DMS79 (cell line): ENCODE measurements around the gene C1orf226.

ENCODE experiments used
- DNase-seq: peaks from one replicate; lab custom pipeline; 2025; lab: John Stamatoyannopoulos, UW

C1orf226 gene

GRCh38 chr1:162384601-162385279 lies 3.2 kb downstream of the C1orf226 start:
- DNase-seq, result no peak

GRCh38 chr1:162385280-162385623 lies 3.7 kb downstream of the C1orf226 start:
- no peak for DNase-seq

- no peak for DNase-seq
Observed at GRCh38 chr1:162385702-162386101, 4.2 kb downstream of the C1orf226 start.

- no peak for DNase-seq
Observed at GRCh38 chr1:162386292-162387225, 5.0 kb downstream of the C1orf226 start.

- no peak for DNase-seq
Observed at GRCh38 chr1:162387226-162388082, 5.9 kb downstream of the C1orf226 start.

GRCh38 chr1:162388083-162388594 lies 6.6 kb downstream of the C1orf226 start:
- no peak for DNase-seq

- DNase-seq, result no peak
Observed at GRCh38 chr1:162388615-162389014, 7.1 kb downstream of the C1orf226 start.

- DNase-seq, result no peak
Observed at GRCh38 chr1:162389021-162389818, 7.7 kb downstream of the C1orf226 start.

- no peak for DNase-seq
Observed at GRCh38 chr1:162389971-162390370, 8.4 kb downstream of the C1orf226 start.

GRCh38 chr1:162390396-162391185 lies 9.1 kb downstream of the C1orf226 start:
- DNase-seq, result no peak

- DNase-seq, result peak; percentile 26
Observed at GRCh38 chr1:162391790-162392563, 10.4 kb downstream of the C1orf226 start.

- DNase-seq, result no peak
Observed at GRCh38 chr1:162396201-162396906, 14.8 kb downstream of the C1orf226 start.

- DNase-seq, result no peak
Observed at GRCh38 chr1:162397039-162397448, 15.5 kb downstream of the C1orf226 start.

- no peak for DNase-seq
Observed at GRCh38 chr1:162397943-162398560, 16.5 kb downstream of the C1orf226 start.

GRCh38 chr1:162398999-162399580 lies 17.6 kb downstream of the C1orf226 start:
- no peak for DNase-seq

- no peak for DNase-seq
Observed at GRCh38 chr1:162400790-162401355, 19.3 kb downstream of the C1orf226 start.

- no peak for DNase-seq
Observed at GRCh38 chr1:162404550-162405160, 23.1 kb downstream of the C1orf226 start.
